ENCODE results near the gene TSPAN9. TPM values are rescaled to one million over a fixed set of nuclear protein-coding genes. Genes with fewer than 3 reads are reported as not detected.

The TSPAN9 gene
- total RNA-seq, 1 donor from 2014 or later: 30.4 TPM

- no peak overlapping the region for H3K27ac Mint-ChIP-seq
- no peak for TF ChIP-seq CTCF (IDR thresholded peaks at IDR 0.05; ENCODE audit: unreplicated experiment)
- no peaks in the 10 kb centered on the region for H3K9me3 Mint-ChIP-seq (ENCODE audit: low read depth)
- no peak overlapping the region for H3K4me3 Mint-ChIP-seq (ENCODE audit: low read depth)
- H3K27me3 Mint-ChIP-seq: peaks cover 9% of the 10 kb centered on the region
- no peak for DNase-seq (ENCODE audit: low spot score, unreplicated experiment)
- H3K36me3 Mint-ChIP-seq (ENCODE audit: insufficient read depth): no peaks in the 10 kb centered on the region
- no peaks in the 10 kb centered on the region for H3K4me1 Mint-ChIP-seq (ENCODE audit: low read depth)
These were observed 101.6 kb downstream of the TSPAN9 start for GRCh38 chr12:3178671-3179313.

- TF ChIP-seq CTCF (IDR thresholded peaks at IDR 0.05; ENCODE audit: unreplicated experiment): no peak
- DNase-seq (ENCODE audit: low spot score, unreplicated experiment): no peak
- Mint-ChIP-seq H3K4me1 (ENCODE audit: low read depth) (no peaks in the 10 kb centered on the region), H3K27ac (no peak overlapping the region), H3K36me3 (ENCODE audit: insufficient read depth) (no peaks in the 10 kb centered on the region), H3K9me3 (ENCODE audit: low read depth) (no peaks in the 10 kb centered on the region), H3K27me3 (peaks cover 5% of the 10 kb centered on the region), H3K4me3 (ENCODE audit: low read depth) (no peak overlapping the region)
These were observed 102.6 kb downstream of the TSPAN9 start for GRCh38 chr12:3179731-3180130.

- H3K4me1 Mint-ChIP-seq (ENCODE audit: low read depth): peaks cover 2% of the 10 kb centered on the region
- DNase-seq (ENCODE audit: low spot score, unreplicated experiment): no peak
- no peak for TF ChIP-seq CTCF (IDR thresholded peaks at IDR 0.05; ENCODE audit: unreplicated experiment)
- peak overlapping the region; percentile 53 for H3K27ac Mint-ChIP-seq
- H3K4me3 Mint-ChIP-seq (ENCODE audit: low read depth): no peak overlapping the region
- no peaks in the 10 kb centered on the region for H3K9me3 Mint-ChIP-seq (ENCODE audit: low read depth)
- H3K36me3 Mint-ChIP-seq (ENCODE audit: insufficient read depth): no peaks in the 10 kb centered on the region
- peaks cover 3% of the 10 kb centered on the region for H3K27me3 Mint-ChIP-seq
These were observed 105.2 kb downstream of the TSPAN9 start for GRCh38 chr12:3182426-3182825.

GRCh38 chr12:3184485-3184884 is 107.3 kb downstream of the TSPAN9 start:
- H3K9me3 Mint-ChIP-seq (ENCODE audit: low read depth): no peaks in the 10 kb centered on the region
- H3K27me3 Mint-ChIP-seq: peaks cover 7% of the 10 kb centered on the region
- no peaks in the 10 kb centered on the region for H3K36me3 Mint-ChIP-seq (ENCODE audit: insufficient read depth)
- no peak overlapping the region for H3K27ac Mint-ChIP-seq
- no peak for TF ChIP-seq CTCF (IDR thresholded peaks at IDR 0.05; ENCODE audit: unreplicated experiment)
- H3K4me1 Mint-ChIP-seq (ENCODE audit: low read depth): peaks cover 2% of the 10 kb centered on the region
- no peak overlapping the region for H3K4me3 Mint-ChIP-seq (ENCODE audit: low read depth)
- DNase-seq (ENCODE audit: low spot score, unreplicated experiment): no peak

- no peak for DNase-seq (ENCODE audit: low spot score, unreplicated experiment)
- Mint-ChIP-seq H3K27me3 (peaks cover 7% of the 10 kb centered on the region), H3K4me3 (ENCODE audit: low read depth) (no peak overlapping the region), H3K4me1 (ENCODE audit: low read depth) (peaks cover 7% of the 10 kb centered on the region), H3K36me3 (ENCODE audit: insufficient read depth) (no peaks in the 10 kb centered on the region), H3K27ac (no peak overlapping the region), H3K9me3 (ENCODE audit: low read depth) (no peaks in the 10 kb centered on the region)
- TF ChIP-seq CTCF (IDR thresholded peaks at IDR 0.05; ENCODE audit: unreplicated experiment): no peak
These were observed 108.2 kb downstream of the TSPAN9 start for GRCh38 chr12:3185260-3185870.
